GM12878 (cell line): ENCODE results near the gene WDR38. TPM values are rescaled to one million over a fixed set of nuclear protein-coding genes. Genes with fewer than 3 reads are reported as not detected.
A peak's percentile ranks its signal among the peaks of the same experiment; 100 is the strongest.

ENCODE experiments used
- CREB1 ChIP-seq: IDR thresholded peaks from 2 replicates; pipeline ENCODE4 v1.6.1; 2012; ENCODE audit warnings: low read depth, mild to moderate bottlenecking, inconsistent platforms
- DPF2 ChIP-seq: fragments of 450-650 bp; IDR thresholded peaks from 2 replicates; pipeline ENCODE4 v1.6.1; 2017; ENCODE audit warnings: mild to moderate bottlenecking
- ETV6 ChIP-seq, 2 experiments: fragments of 450-650 bp in 1 of 2; IDR thresholded peaks in 1 of 2; conservative IDR thresholded peaks in 1 of 2; 2 replicates each; pipeline ENCODE4 v1.6.1; 2014; ENCODE audit warnings: antibody characterized with exemption in 1 of 2, borderline replicate concordance in 1 of 2, low read depth in 1 of 2, mild to moderate bottlenecking in 1 of 2, moderate library complexity in 1 of 2
- FOS ChIP-seq: IDR thresholded peaks from 3 replicates; pipeline ENCODE4 v1.6.1; 2011; ENCODE audit warnings: borderline replicate concordance; ENCODE audit not compliant: insufficient read length; ENCODE audit errors: extremely low read depth
- HDAC2 ChIP-seq: fragments of 200-600 bp; sonication (generic); IDR thresholded peaks from 2 replicates; pipeline ENCODE4 v1.6.1; 2017
- JUNB ChIP-seq: IDR thresholded peaks from 2 replicates; pipeline ENCODE4 v1.6.1; 2016; ENCODE audit warnings: antibody characterized with exemption, mild to moderate bottlenecking
- KDM1A ChIP-seq: fragments of 200-600 bp; sonication (generic); IDR thresholded peaks from 2 replicates; pipeline ENCODE4 v1.6.1; 2016; ENCODE audit warnings: borderline replicate concordance
- NBN ChIP-seq: fragments of 450-650 bp; IDR thresholded peaks from 2 replicates; pipeline ENCODE4 v1.6.1; 2016
- NR2C1 ChIP-seq: fragments of 450-650 bp; IDR thresholded peaks from 2 replicates; pipeline ENCODE4 v1.6.1; 2017; ENCODE audit warnings: antibody characterized with exemption, mild to moderate bottlenecking, moderate library complexity
- PAX8 ChIP-seq: fragments of 450-650 bp; IDR thresholded peaks from 2 replicates; pipeline ENCODE4 v1.6.1; 2017; ENCODE audit warnings: mild to moderate bottlenecking, moderate library complexity
- PML ChIP-seq: IDR thresholded peaks from 2 replicates; pipeline ENCODE4 v1.6.1; 2012; ENCODE audit warnings: low read length, inconsistent platforms
- POLR2AphosphoS5 ChIP-seq: IDR thresholded peaks from 2 replicates; pipeline ENCODE4 v1.6.1; 2011; ENCODE audit warnings: mild to moderate bottlenecking, low read length, inconsistent platforms
- REST ChIP-seq: IDR thresholded peaks from 2 replicates; pipeline ENCODE4 v1.6.1; 2012; ENCODE audit warnings: mild to moderate bottlenecking, low read depth, low read length
- SMC3 ChIP-seq: IDR thresholded peaks from 2 replicates; pipeline ENCODE4 v1.6.1; 2011; ENCODE audit warnings: low read length, improper control_type of control experiment, borderline replicate concordance
- TAF1 ChIP-seq: IDR thresholded peaks from 2 replicates; pipeline ENCODE4 v1.6.1; 2011; ENCODE audit warnings: mild to moderate bottlenecking, low read depth, low read length, borderline replicate concordance
- TBL1XR1 ChIP-seq: IDR thresholded peaks from 2 replicates; pipeline ENCODE4 v1.6.1; 2012; ENCODE audit warnings: low read depth, low read length, improper control_type of control experiment
- TCF12 ChIP-seq: IDR thresholded peaks from 2 replicates; pipeline ENCODE4 v1.6.1; 2011; ENCODE audit warnings: low read depth, mild to moderate bottlenecking, low read length
- YY1 ChIP-seq: IDR thresholded peaks from 2 replicates; pipeline ENCODE4 v1.6.1; 2011; ENCODE audit warnings: low read depth, mild to moderate bottlenecking, low read length
- ZNF384 ChIP-seq: IDR thresholded peaks from 2 replicates; pipeline ENCODE4 v1.6.1; 2012; ENCODE audit warnings: low read depth, mild to moderate bottlenecking, low read length, improper control_type of control experiment, borderline replicate concordance
- polyA plus RNA-seq, 11 experiments: library from polyadenylated mRNA; depleted of rRNA in 4 of 11; unstranded in 6 of 11; stranded (reverse) in 5 of 11; fragments of >200 nt; fragmentation: Nextera tagmentation in 4 of 11; fragmentation: Illumina TruSeq in 1 of 11; extraction: Ambion mirVana in 4 of 11; extraction: Trizol in 1 of 11; gene quantifications; 1 replicate in 1 of 11; 2 replicates in 10 of 11; pipeline versions ENCODE4 v1.2.1 to v1.2.3, GENCODE V29; 2011 to 2016; ENCODE audit warnings: inconsistent platforms in 2 of 11, missing spikeins in 2 of 11, low read depth in 1 of 11
- total RNA-seq, 4 experiments: library from RNA; depleted of rRNA in 3 of 4; stranded (reverse); fragments of >200 nt in 3 of 4; fragmentation: Illumina TruSeq in 1 of 4; extraction: Trizol in 1 of 4; gene quantifications; 2 replicates each; pipeline versions ENCODE4 v1.2.1 to v1.2.3, GENCODE V29; 2013 to 2021
- TF ChIP-seq, protein P1 (sequence below): IDR thresholded peaks from 2 replicates; pipeline ENCODE4 v1.6.1; 2012; ENCODE audit warnings: improper control_type of control experiment, low read depth, low read length; ENCODE audit not compliant: insufficient replicate concordance
- TF ChIP-seq, protein P2 (sequence below): fragments of 450-650 bp; IDR thresholded peaks from 2 replicates; pipeline ENCODE4 v1.6.1; 2018; ENCODE audit warnings: borderline replicate concordance, mild to moderate bottlenecking; ENCODE audit not compliant: partially characterized antibody

WDR38 gene
- total and polyA plus RNA-seq, 10 of the 15 experiments (the other 5 are each of a cell fraction or from before 2014, with no cell fraction given), result not detected

DNA sequence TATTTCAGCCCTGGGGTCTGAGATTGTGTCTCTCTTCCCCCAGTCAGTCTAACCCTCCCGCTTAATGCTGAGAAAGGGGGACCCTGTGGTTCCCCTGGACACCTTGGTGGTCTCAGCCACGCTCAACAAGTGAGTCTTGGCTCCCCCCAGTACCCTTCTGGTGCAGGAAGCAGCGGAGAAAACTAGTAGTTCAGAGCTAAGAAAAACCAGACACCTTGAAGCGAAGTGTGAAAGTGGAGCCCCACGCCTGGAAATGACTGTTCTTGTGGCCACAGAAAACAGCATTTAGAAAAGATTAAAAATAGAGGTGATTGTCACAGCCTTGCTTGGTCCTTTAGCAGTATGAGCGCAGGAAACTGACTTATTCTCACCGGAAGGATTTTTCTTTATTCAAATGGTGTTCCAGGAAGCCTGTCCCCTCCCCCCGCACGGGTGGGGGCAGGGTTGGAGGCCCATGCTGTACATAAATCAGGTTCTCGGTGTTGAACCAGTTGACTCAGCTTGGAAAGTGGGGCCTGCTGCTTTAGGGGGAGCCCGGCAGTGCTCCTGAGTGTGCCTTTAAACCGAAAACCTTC is 16.8 kb downstream of the WDR38 start (continued):
- TF ChIP-seq TAF1 (peak; percentile 73), NBN (peak; percentile 52; the same call in 1 of the 2 replicates), REST (no peak), PML (no peak), TCF12 (peak; percentile 80), JUNB (peak; percentile 79), SMC3 (no peak), PAX8 (no peak), CREB1 (no peak), POLR2AphosphoS5 (peak; percentile 81), TBL1XR1 (peak; percentile 95), DPF2 (no peak), YY1 (peak; percentile 42; the same call in 1 of the 2 replicates), ETV6 (conservative IDR thresholded peaks at IDR 0.05 in 1 of 2, IDR thresholded peaks at IDR 0.05 in 1 of 2; ENCODE audit: borderline replicate concordance in 1 of 2, low read depth in 1 of 2) (peak in 1 of 2 experiments; percentile 92; a peak in 2 of 4 replicates), ZNF384 (no peak), FOS (no peak), NR2C1 (peak; percentile 62; the same call in 1 of the 2 replicates), HDAC2 (no peak), KDM1A (no peak)
- TF ChIP-seq, protein P1, sequence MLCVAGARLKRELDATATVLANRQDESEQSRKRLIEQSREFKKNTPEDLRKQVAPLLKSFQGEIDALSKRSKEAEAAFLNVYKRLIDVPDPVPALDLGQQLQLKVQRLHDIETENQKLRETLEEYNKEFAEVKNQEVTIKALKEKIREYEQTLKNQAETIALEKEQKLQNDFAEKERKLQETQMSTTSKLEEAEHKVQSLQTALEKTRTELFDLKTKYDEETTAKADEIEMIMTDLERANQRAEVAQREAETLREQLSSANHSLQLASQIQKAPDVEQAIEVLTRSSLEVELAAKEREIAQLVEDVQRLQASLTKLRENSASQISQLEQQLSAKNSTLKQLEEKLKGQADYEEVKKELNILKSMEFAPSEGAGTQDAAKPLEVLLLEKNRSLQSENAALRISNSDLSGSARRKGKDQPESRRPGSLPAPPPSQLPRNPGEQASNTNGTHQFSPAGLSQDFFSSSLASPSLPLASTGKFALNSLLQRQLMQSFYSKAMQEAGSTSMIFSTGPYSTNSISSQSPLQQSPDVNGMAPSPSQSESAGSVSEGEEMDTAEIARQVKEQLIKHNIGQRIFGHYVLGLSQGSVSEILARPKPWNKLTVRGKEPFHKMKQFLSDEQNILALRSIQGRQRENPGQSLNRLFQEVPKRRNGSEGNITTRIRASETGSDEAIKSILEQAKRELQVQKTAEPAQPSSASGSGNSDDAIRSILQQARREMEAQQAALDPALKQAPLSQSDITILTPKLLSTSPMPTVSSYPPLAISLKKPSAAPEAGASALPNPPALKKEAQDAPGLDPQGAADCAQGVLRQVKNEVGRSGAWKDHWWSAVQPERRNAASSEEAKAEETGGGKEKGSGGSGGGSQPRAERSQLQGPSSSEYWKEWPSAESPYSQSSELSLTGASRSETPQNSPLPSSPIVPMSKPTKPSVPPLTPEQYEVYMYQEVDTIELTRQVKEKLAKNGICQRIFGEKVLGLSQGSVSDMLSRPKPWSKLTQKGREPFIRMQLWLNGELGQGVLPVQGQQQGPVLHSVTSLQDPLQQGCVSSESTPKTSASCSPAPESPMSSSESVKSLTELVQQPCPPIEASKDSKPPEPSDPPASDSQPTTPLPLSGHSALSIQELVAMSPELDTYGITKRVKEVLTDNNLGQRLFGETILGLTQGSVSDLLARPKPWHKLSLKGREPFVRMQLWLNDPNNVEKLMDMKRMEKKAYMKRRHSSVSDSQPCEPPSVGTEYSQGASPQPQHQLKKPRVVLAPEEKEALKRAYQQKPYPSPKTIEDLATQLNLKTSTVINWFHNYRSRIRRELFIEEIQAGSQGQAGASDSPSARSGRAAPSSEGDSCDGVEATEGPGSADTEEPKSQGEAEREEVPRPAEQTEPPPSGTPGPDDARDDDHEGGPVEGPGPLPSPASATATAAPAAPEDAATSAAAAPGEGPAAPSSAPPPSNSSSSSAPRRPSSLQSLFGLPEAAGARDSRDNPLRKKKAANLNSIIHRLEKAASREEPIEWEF, result no peak
- TF ChIP-seq, protein P2, sequence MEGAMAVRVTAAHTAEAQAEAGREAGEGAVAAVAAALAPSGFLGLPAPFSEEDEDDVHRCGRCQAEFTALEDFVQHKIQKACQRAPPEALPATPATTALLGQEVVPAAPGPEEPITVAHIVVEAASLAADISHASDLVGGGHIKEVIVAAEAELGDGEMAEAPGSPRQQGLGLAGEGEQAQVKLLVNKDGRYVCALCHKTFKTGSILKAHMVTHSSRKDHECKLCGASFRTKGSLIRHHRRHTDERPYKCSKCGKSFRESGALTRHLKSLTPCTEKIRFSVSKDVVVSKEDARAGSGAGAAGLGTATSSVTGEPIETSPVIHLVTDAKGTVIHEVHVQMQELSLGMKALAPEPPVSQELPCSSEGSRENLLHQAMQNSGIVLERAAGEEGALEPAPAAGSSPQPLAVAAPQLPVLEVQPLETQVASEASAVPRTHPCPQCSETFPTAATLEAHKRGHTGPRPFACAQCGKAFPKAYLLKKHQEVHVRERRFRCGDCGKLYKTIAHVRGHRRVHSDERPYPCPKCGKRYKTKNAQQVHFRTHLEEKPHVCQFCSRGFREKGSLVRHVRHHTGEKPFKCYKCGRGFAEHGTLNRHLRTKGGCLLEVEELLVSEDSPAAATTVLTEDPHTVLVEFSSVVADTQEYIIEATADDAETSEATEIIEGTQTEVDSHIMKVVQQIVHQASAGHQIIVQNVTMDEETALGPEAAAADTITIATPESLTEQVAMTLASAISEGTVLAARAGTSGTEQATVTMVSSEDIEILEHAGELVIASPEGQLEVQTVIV, result no peak
